IMR-90 (cell line): ENCODE results near the gene RAPSN. TPM values are rescaled to one million over a fixed set of nuclear protein-coding genes. Genes with fewer than 3 reads are reported as not detected.

Experiments
- ATAC-seq: fragments of 200-7000 bp; cut with Tn5 transposase; 2 replicates; pipeline ENCODE4 v1.9.1; 2020; ENCODE audit warnings: low read depth, mild to moderate bottlenecking, moderate library complexity
- BruUV-seq: library from RNA; stranded (reverse); fragments of 400-500 nt; replicated peaks from 2 replicates; lab custom pipeline; 2021; lab: Mats Ljungman, UMichigan
- CTCF ChIA-PET: fragments of 300-600 bp; formaldehyde crosslinking; extraction: SDS; loops from one replicate; lab custom pipeline; 2021; ENCODE audit warnings: antibody characterized with exemption; lab: Yijun Ruan, JAX
- POLR2A ChIA-PET: fragments of 300-600 bp; sonication (Branson Sonifier 250); formaldehyde crosslinking; loops from one replicate; lab custom pipeline; 2022; ENCODE audit warnings: antibody characterized with exemption; ENCODE audit not compliant: unreplicated experiment; lab: Charles Lee
- DNase-seq: peaks from one replicate; pipeline ENCODE4 v3.0.0; 2013
- H2AFZ ChIP-seq: replicated peaks from 2 replicates; pipeline ENCODE3; 2013; ENCODE audit warnings: low read length, mild to moderate bottlenecking; ENCODE audit not compliant: poor library complexity
- H2AK5ac ChIP-seq: 2 replicates; pipeline ENCODE4 v1.6.1; 2013; ENCODE audit warnings: low read depth, low read length, inconsistent platforms
- H2AK9ac ChIP-seq: replicated peaks from 2 replicates; pipeline ENCODE3; 2013; ENCODE audit warnings: mild to moderate bottlenecking, low read depth, low read length, moderate library complexity; ENCODE audit not compliant: poor library complexity
- H2BK120ac ChIP-seq: 2 replicates; pipeline ENCODE4 v1.6.1; 2013; ENCODE audit warnings: low read depth, low read length, inconsistent platforms
- H2BK15ac ChIP-seq: 3 replicates; pipeline ENCODE4 v1.6.1; 2013; ENCODE audit warnings: low read depth, low read length, inconsistent platforms
- H2BK20ac ChIP-seq: 2 replicates; pipeline ENCODE4 v1.6.1; 2013; ENCODE audit warnings: low read depth, mild to moderate bottlenecking, inconsistent platforms, low read length, moderate library complexity
- H2BK5ac ChIP-seq: 2 replicates; pipeline ENCODE4 v1.6.1; 2013; ENCODE audit warnings: mild to moderate bottlenecking, low read depth, low read length, inconsistent platforms; ENCODE audit not compliant: poor library complexity, severe bottlenecking
- H3K14ac ChIP-seq: replicated peaks from 2 replicates; pipeline ENCODE4 v1.6.1; 2013; ENCODE audit warnings: low read depth, low read length, inconsistent platforms
- H3K18ac ChIP-seq: 2 replicates; pipeline ENCODE4 v1.6.1; 2013; ENCODE audit warnings: low read depth, low read length, control low read depth
- H3K23ac ChIP-seq: 2 replicates; pipeline ENCODE4 v1.6.1; 2013; ENCODE audit warnings: low read depth, low read length, inconsistent platforms
- H3K27ac ChIP-seq: 2 replicates; pipeline ENCODE4 v1.5.1; 2013; ENCODE audit warnings: mild to moderate bottlenecking, control low read depth, low read length; ENCODE audit not compliant: insufficient read depth
- H3K27me3 ChIP-seq: 2 replicates; pipeline ENCODE4 v1.6.1; 2013; ENCODE audit warnings: low read length; ENCODE audit not compliant: control insufficient read depth, insufficient read depth
- H3K36me3 ChIP-seq: 2 replicates; pipeline ENCODE4 v1.6.1; 2013; ENCODE audit warnings: low read length, mixed read lengths; ENCODE audit not compliant: control insufficient read depth, insufficient read depth
- H3K4ac ChIP-seq: 2 replicates; pipeline ENCODE4 v1.6.1; 2013; ENCODE audit warnings: low read depth, low read length, inconsistent platforms
- H3K4me1 ChIP-seq: 2 replicates; pipeline ENCODE4 v1.6.1; 2013; ENCODE audit warnings: low read length, mixed read lengths; ENCODE audit not compliant: control insufficient read depth, insufficient read depth
- H3K4me2 ChIP-seq: 2 replicates; pipeline ENCODE4 v1.6.1; 2013; ENCODE audit warnings: low read depth, mild to moderate bottlenecking, control low read depth, low read length, moderate library complexity
- H3K4me3 ChIP-seq: 2 replicates; pipeline ENCODE4 v1.5.1; 2013; ENCODE audit warnings: low read depth, mild to moderate bottlenecking, control low read depth, low read length, moderate library complexity; ENCODE audit not compliant: insufficient read depth
- H3K56ac ChIP-seq: 2 replicates; pipeline ENCODE4 v1.6.1; 2013; ENCODE audit warnings: low read length, inconsistent platforms; ENCODE audit not compliant: insufficient read depth; ENCODE audit errors: extremely low read depth
- H3K79me1 ChIP-seq, 2 experiments: 2 replicates each; pipeline ENCODE4 v1.6.1; 2013; ENCODE audit warnings: low read length in 2 of 2, inconsistent platforms in 1 of 2, low read depth in 1 of 2
- H3K9ac ChIP-seq: 2 replicates; pipeline ENCODE4 v1.6.1; 2013; ENCODE audit warnings: low read depth, low read length, control low read depth
- H3K9me1 ChIP-seq: 2 replicates; pipeline ENCODE4 v1.6.1; 2013; ENCODE audit warnings: low read length, inconsistent platforms; ENCODE audit not compliant: insufficient read depth
- H3K9me3 ChIP-seq: 2 replicates; pipeline ENCODE4 v1.6.1; 2013; ENCODE audit warnings: low read length; ENCODE audit not compliant: control insufficient read depth, insufficient read depth
- H4K20me1 ChIP-seq: 2 replicates; pipeline ENCODE4 v1.6.1; 2013; ENCODE audit warnings: low read length, inconsistent platforms; ENCODE audit not compliant: insufficient read depth
- H4K5ac ChIP-seq: 2 replicates; pipeline ENCODE4 v1.6.1; 2013; ENCODE audit warnings: mild to moderate bottlenecking, low read depth, low read length, control low read depth
- H4K8ac ChIP-seq, 2 experiments: 2 replicates each; pipeline ENCODE4 v1.6.1; 2013; ENCODE audit warnings: low read depth in 2 of 2, low read length in 2 of 2, control low read depth in 1 of 2, inconsistent platforms in 1 of 2
- H4K91ac ChIP-seq: 2 replicates; pipeline ENCODE4 v1.6.1; 2013; ENCODE audit warnings: low read depth, low read length, inconsistent platforms; ENCODE audit not compliant: insufficient read depth
- BHLHE40 ChIP-seq: fragments of 150-350 bp; IDR thresholded peaks from 2 replicates; pipeline ENCODE4 v1.6.1; 2016; ENCODE audit warnings: mild to moderate bottlenecking, low read depth, low read length
- CEBPB ChIP-seq: IDR thresholded peaks from 2 replicates; pipeline ENCODE4 v1.6.1; 2012; ENCODE audit warnings: low read depth, low read length, improper control_type of control experiment
- CTCF ChIP-seq: conservative IDR thresholded peaks from 2 replicates; pipeline ENCODE4 v1.5.1; 2012; ENCODE audit warnings: mild to moderate bottlenecking, low read depth, low read length, improper control_type of control experiment
- ELK1 ChIP-seq: fragments of 150-350 bp; IDR thresholded peaks from 2 replicates; pipeline ENCODE4 v1.6.1; 2016; ENCODE audit warnings: low read depth, mild to moderate bottlenecking, low read length, moderate library complexity, borderline replicate concordance
- FOS ChIP-seq: fragments of 150-350 bp; IDR thresholded peaks from 2 replicates; pipeline ENCODE4 v1.6.1; 2016; ENCODE audit warnings: low read depth, low read length
- MAFK ChIP-seq: IDR thresholded peaks from 2 replicates; pipeline ENCODE4 v1.6.1; 2012; ENCODE audit warnings: low read depth, low read length, improper control_type of control experiment
- MAZ ChIP-seq: IDR thresholded peaks from 2 replicates; pipeline ENCODE4 v1.6.1; 2012; ENCODE audit warnings: low read depth, mild to moderate bottlenecking, low read length, improper control_type of control experiment, moderate library complexity, borderline replicate concordance
- POLR2A ChIP-seq: IDR thresholded peaks from 2 replicates; pipeline ENCODE4 v1.6.1; 2012; ENCODE audit warnings: mild to moderate bottlenecking, low read depth, low read length
- RAD21 ChIP-seq: IDR thresholded peaks from 2 replicates; pipeline ENCODE4 v1.6.1; 2012; ENCODE audit warnings: low read length, improper control_type of control experiment
- RCOR1 ChIP-seq: IDR thresholded peaks from 2 replicates; pipeline ENCODE4 v1.6.1; 2012; ENCODE audit warnings: mild to moderate bottlenecking, low read length, improper control_type of control experiment; ENCODE audit not compliant: insufficient replicate concordance
- RFX5 ChIP-seq: IDR thresholded peaks from 2 replicates; pipeline ENCODE4 v1.8.0; 2012; ENCODE audit warnings: low read depth, mild to moderate bottlenecking, low read length, moderate library complexity
- SMC3 ChIP-seq: fragments of 150-350 bp; IDR thresholded peaks from 2 replicates; pipeline ENCODE4 v1.6.1; 2016; ENCODE audit warnings: low read depth, mild to moderate bottlenecking, antibody characterized with exemption, low read length, moderate library complexity
- USF2 ChIP-seq: fragments of 150-350 bp; IDR thresholded peaks from 2 replicates; pipeline ENCODE4 v1.6.1; 2017; ENCODE audit warnings: mild to moderate bottlenecking, antibody characterized with exemption, low read length, low read depth
- WGBS, 2 experiments: methylation state at CpG; one replicate each; pipeline versions ENCODE4 v1.1.5 to v1.1.7; 2013; ENCODE audit warnings: missing lambda C conversion rate in 2 of 2; ENCODE audit not compliant: insufficient read length in 1 of 2; ENCODE audit errors: extremely low coverage in 2 of 2; 5-methylcytosine and 5-hydroxymethylcytosine counted together
- dilution Hi-C: fragments of 300-500 bp; cut with HindIII; formaldehyde crosslinking; loops from one replicate; pipeline ENCODE4 v1.14.3; 2018; ENCODE audit warnings: low sequenced_read_pairs; ENCODE audit not compliant: unreplicated experiment
- in situ Hi-C: fragments of 300-500 bp; cut with MboI; formaldehyde crosslinking; loops from 3 replicates; pipeline ENCODE4 v1.14.3; 2019; ENCODE audit warnings: low sequenced_read_pairs, inconsistent platforms, mixed read lengths
- intact Hi-C: fragments of 100-400 bp; cut with micrococcal nuclease; formaldehyde crosslinking; loops from 2 replicates; pipeline ENCODE4 v1.10.0; 2022
- polyA plus RNA-seq, 3 experiments: library from polyadenylated mRNA; depleted of rRNA; stranded (reverse); fragments of >200 nt; gene quantifications; 2 replicates each; pipeline ENCODE4 v1.2.3, GENCODE V29; 2012; ENCODE audit warnings: low replicate concordance in 1 of 3
- total RNA-seq: library from RNA; depleted of rRNA; stranded (reverse); fragments of >200 nt; gene quantifications from 2 replicates; pipeline ENCODE4 v1.2.3, GENCODE V29; 2012

The RAPSN gene
- total and polyA plus RNA-seq, 2 of the 4 experiments (the other 2 are of a cell fraction): 0.03 TPM; not detected in 1

- peak within 1 kb of the TSS; percentile 98 for H2BK5ac ChIP-seq
- peak within 1 kb of the TSS; percentile 94 for H3K18ac ChIP-seq
- dilution Hi-C loops: no loop called here
- WGBS, 2 experiments: 0% methylated on average over 19 of the region's 62 CpGs; no CpG with 5 or more reads in 1 of the 2 experiments
- H3K79me1 ChIP-seq: peaks cover 26 to 37% of the 10 kb centered on the region in 2 experiments
- H3K9ac ChIP-seq: peak within 1 kb of the TSS; percentile 94
- H2AK9ac ChIP-seq: peak within 1 kb of the TSS; percentile 99
- H3K9me1 ChIP-seq: peaks cover 4% of the 10 kb centered on the region; the same call in 1 of the 2 replicates
- H3K4me2 ChIP-seq: peak within 1 kb of the TSS; percentile 97
- peak within 1 kb of the TSS; percentile 99 for H2BK20ac ChIP-seq
- DNase-seq (peak; percentile 91), ATAC-seq (peak; percentile 99)
- peaks cover 5% of the 10 kb centered on the region; the same call in 1 of the 2 replicates for H3K4me1 ChIP-seq
- H2AK5ac ChIP-seq: peak within 1 kb of the TSS; percentile 93
- in situ Hi-C loops: no loop called here
- no TSS peak for BruUV-seq
- H3K27ac ChIP-seq: peak within 1 kb of the TSS; percentile 97
- no peaks in the 10 kb centered on the region for H3K27me3 ChIP-seq
- H3K23ac ChIP-seq: peak within 1 kb of the TSS; percentile 100
- peak within 1 kb of the TSS; percentile 100 for H2BK120ac ChIP-seq
- H3K4ac ChIP-seq: peak within 1 kb of the TSS; percentile 98
- peak within 1 kb of the TSS; percentile 98 for H2AFZ ChIP-seq
- peaks cover 29% of the 10 kb centered on the region for H3K36me3 ChIP-seq
- H4K20me1 ChIP-seq: no peaks in the 10 kb centered on the region
- H4K5ac ChIP-seq: peak within 1 kb of the TSS; percentile 95
- intact Hi-C loops: no loop called here
- H4K91ac ChIP-seq: peak within 1 kb of the TSS; percentile 98
- ChIA-PET POLR2A (interaction anchor here (0.7 kb wide), 1 partner anchor 10 kb away, joined by 3 read pairs; no protein-coding TSS in a partner anchor), CTCF (no interaction called here)
- H3K14ac ChIP-seq: peak within 1 kb of the TSS; percentile 100
- no peaks in the 10 kb centered on the region for H3K9me3 ChIP-seq
- H3K56ac ChIP-seq: peak within 1 kb of the TSS; percentile 100
- H4K8ac ChIP-seq: peak within 1 kb of the TSS; percentile 91 to 99
- peak within 1 kb of the TSS; percentile 92 for H3K4me3 ChIP-seq
- H2BK15ac ChIP-seq: peak within 1 kb of the TSS; percentile 97; the same call in 1 of the 3 replicates
- no peak for TF ChIP-seq CTCF
- TF ChIP-seq RFX5: no peak
- TF ChIP-seq POLR2A: peak; percentile 86
- no peak for TF ChIP-seq ELK1
- peak; percentile 32; the same call in 1 of the 2 replicates for TF ChIP-seq USF2
- TF ChIP-seq FOS: no peak
- TF ChIP-seq RCOR1: no peak
- TF ChIP-seq MAZ: peak; percentile 80; the same call in 1 of the 2 replicates
- TF ChIP-seq SMC3: no peak
- no peak for TF ChIP-seq CEBPB
- no peak for TF ChIP-seq RAD21
- peak; percentile 83 for TF ChIP-seq BHLHE40
- no peak for TF ChIP-seq MAFK
Measured at GRCh38 chr11:47426062-47426956, 22.6 kb downstream of the RAPSN start, which contains the start of gene PSMC3. Gene PSMC3, minus strand, starts transcription at chr11:47426439. Its CDS starts 160 bp downstream, at chr11:47426279.
